ENCODE data around the gene NUDT22.

DNA sequence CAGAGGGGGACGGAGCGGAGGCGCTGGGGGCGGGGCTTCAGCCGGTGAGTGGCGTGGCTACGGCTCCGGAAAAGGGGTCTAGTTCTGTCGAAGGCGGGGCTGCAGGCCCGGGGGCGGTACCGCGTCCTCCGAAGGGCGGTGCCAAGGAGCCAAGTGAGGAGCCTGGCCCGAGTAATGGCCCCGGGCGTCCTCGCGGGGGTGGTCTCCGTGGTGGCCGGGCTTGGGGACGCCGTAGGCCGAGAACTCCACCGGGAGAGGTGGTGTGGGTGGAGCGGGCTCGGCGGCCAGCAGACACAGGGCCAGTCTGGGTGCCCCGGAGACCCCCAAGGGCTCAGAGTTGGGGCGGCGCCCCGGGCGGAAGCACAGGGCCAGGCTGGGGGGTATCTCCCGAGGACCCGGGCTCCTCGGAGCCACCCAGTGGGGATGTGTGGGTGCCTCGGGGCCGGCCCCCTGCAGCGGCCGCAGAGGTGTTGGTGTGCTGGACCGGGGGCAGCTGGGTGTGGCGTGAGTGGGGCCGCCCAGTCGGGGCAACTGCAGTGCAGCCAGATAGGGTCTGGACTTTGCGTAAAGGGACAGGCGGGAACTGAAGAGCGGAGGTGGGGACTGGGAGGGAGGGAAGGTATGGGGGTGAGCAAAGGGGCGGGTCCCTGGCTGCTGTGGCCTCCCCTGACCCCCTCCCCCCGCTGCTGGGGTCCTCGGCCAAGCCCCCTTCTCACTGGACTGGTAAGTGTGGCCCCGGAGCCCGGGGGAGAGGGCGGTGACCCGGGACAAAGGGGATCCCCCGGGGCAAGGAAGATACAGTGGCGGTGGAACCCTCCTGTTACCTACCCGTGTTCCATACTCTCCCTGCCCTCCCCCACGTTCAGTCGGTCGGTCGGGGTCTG, 15.7 kb downstream of the NUDT22 start:
- TF ChIP-seq POLR2A (IDR thresholded peaks at IDR 0.05), result peak in 1 of 2 donors; percentile 86
- TF ChIP-seq, protein P1, sequence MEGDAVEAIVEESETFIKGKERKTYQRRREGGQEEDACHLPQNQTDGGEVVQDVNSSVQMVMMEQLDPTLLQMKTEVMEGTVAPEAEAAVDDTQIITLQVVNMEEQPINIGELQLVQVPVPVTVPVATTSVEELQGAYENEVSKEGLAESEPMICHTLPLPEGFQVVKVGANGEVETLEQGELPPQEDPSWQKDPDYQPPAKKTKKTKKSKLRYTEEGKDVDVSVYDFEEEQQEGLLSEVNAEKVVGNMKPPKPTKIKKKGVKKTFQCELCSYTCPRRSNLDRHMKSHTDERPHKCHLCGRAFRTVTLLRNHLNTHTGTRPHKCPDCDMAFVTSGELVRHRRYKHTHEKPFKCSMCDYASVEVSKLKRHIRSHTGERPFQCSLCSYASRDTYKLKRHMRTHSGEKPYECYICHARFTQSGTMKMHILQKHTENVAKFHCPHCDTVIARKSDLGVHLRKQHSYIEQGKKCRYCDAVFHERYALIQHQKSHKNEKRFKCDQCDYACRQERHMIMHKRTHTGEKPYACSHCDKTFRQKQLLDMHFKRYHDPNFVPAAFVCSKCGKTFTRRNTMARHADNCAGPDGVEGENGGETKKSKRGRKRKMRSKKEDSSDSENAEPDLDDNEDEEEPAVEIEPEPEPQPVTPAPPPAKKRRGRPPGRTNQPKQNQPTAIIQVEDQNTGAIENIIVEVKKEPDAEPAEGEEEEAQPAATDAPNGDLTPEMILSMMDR (IDR thresholded peaks at IDR 0.05), result peak in 1 of 12 donors; percentile 26

All from heart left ventricle (tissue), 13 donors.